ENCODE results near the gene SLC29A1.

The SLC29A1 gene

GRCh38 chr6:44255105-44255808, 31.9 kb downstream of the SLC29A1 start:
- no peak for DNase-seq (ENCODE audit: low read depth in 3 of 3)

GRCh38 chr6:44255871-44256774, 32.7 kb downstream of the SLC29A1 start:
- DNase-seq (ENCODE audit: low read depth in 3 of 3), result no peak

DNA sequence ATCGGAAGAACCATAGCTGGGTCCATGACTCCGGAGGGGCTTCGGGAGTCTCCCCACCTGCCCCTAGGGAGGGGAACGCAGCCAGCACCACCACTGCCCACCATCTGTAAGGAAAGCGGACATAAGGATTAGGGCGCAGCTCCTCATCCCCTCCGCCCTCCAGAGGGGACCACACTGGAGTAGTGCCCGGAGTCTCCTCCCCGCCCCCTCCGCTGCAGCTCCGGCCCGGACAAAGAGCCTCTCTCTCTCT, 33.3 kb downstream of the SLC29A1 start:
- no peak for DNase-seq (ENCODE audit: low read depth in 3 of 3)

GRCh38 chr6:44257025-44257752, 33.8 kb downstream of the SLC29A1 start, which contains the start of gene SLC35B2:
TSS of gene SLC35B2 (minus strand) at chr6:44257528. CDS start at chr6:44257410, 118 bp downstream.
- DNase-seq (ENCODE audit: low read depth in 3 of 3), result peak in 1 of 3 experiments; percentile 61

- DNase-seq (ENCODE audit: low read depth in 3 of 3), result no peak
Observed at GRCh38 chr6:44257753-44258324, 34.4 kb downstream of the SLC29A1 start.

DNA sequence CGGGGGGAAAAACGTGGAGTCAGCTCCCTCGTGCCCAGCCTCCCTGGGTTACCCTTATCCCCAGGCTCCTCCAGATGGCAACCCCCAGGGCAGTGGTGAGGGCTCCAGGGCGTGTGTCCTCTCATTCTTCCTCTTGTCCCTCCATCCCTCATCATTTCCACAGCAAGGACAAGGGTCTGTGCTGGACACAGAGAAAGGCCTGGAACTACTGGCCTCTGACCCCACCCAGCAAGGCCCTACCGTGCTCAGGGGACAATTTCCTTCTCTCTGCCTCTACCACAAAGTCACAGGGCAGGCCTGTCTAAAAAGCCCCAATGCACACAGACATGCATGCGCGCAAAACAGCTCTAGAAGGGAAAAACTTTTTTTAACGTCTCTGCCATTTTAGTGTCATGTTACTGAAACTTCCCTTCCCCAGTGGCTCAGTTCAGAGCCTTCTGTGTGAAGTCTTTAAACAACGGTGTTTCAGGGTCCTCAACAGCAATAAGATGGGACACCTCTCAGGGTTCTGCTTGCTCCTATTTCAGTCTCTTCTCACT, 35.0 kb downstream of the SLC29A1 start:
- no peak for DNase-seq (ENCODE audit: low read depth in 3 of 3)

DNA sequence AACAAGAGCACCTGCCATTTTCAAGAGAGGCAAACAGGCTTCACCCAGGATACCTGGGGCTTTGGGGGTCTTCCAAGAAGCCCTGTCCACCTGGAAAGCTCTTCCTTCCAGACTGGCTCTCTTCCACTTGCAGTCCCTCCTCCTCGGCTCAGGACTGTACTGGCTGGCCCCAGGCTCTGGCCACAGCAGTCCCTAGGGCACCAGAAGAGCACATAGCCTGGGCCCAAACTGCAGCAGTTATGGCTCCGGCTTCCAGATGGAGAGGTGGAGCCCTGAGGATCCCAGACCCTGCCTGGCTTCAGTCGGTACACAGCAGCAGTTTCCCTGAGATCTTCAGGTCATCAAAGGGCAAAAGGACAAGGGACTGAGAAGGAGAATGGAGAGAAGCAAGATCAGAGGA, 35.5 kb downstream of the SLC29A1 start:
- DNase-seq (ENCODE audit: low read depth in 3 of 3), result no peak

- no peak for DNase-seq (ENCODE audit: low read depth in 3 of 3)
Observed at GRCh38 chr6:44260011-44260410, 36.6 kb downstream of the SLC29A1 start.

- DNase-seq (ENCODE audit: low read depth in 3 of 3), result no peak
Observed at GRCh38 chr6:44260451-44261297, 37.3 kb downstream of the SLC29A1 start.

DNA sequence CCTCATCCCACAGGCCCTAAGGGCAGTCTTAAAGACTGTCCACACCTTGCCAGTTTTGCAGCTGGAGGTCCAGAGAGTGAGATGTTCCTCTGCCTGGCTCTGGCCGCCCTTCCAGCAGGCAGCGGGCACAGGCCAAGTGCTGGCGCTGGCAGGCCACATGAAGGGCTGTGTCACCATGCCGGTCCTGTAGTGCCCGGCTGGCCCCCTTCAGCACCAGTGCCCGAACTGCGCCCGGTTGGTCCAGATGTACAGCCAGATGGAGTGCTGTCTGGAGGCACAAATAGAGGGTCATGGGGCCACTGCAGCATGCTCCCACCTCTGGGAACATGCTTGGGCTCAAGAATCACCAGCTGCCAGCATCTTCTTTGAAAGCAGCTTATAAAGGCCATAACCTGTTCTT, 38.2 kb downstream of the SLC29A1 start:
- no peak for DNase-seq (ENCODE audit: low read depth in 3 of 3)

- no peak for DNase-seq (ENCODE audit: low read depth in 3 of 3)
Observed at GRCh38 chr6:44262467-44263353, 39.3 kb downstream of the SLC29A1 start.

- peak in 1 of 3 experiments; percentile 30 for DNase-seq (ENCODE audit: low read depth in 3 of 3)
Observed at GRCh38 chr6:44263354-44264100, 40.1 kb downstream of the SLC29A1 start.

GRCh38 chr6:44264154-44265006, 41.0 kb downstream of the SLC29A1 start:
- DNase-seq (ENCODE audit: low read depth in 3 of 3), result no peak

GRCh38 chr6:44265007-44265721, 41.8 kb downstream of the SLC29A1 start, which contains the start of gene NFKBIE:
TSS of gene NFKBIE (minus strand) at chr6:44265551. CDS start at chr6:44265346, 205 bp downstream.
- peak; percentile 94 to 97 (median 97) for DNase-seq (ENCODE audit: low read depth in 3 of 3)

GRCh38 chr6:44265722-44266233, 42.4 kb downstream of the SLC29A1 start:
- no peak for DNase-seq (ENCODE audit: low read depth in 3 of 3)

DNA sequence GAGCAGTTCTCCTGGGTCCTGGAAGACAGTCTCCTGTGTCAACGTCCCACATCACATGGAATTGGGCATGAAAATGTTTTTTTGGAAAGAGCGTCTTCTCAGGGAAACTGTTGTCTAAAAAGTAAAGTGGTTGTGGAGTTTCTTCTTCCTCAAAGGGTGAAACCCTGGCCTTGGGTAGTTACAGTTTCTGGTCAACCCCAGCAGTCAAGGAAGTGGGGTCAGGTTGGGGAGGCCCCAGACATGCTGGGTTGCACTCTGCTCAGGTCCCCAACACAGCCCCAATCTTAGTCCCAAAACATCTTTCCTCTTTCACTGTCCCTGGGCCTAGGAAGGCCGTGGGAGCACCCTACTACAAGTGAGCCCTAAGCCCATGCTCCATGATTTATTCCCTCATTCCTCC, 43.0 kb downstream of the SLC29A1 start:
- DNase-seq (ENCODE audit: low read depth in 3 of 3), result no peak

DNA sequence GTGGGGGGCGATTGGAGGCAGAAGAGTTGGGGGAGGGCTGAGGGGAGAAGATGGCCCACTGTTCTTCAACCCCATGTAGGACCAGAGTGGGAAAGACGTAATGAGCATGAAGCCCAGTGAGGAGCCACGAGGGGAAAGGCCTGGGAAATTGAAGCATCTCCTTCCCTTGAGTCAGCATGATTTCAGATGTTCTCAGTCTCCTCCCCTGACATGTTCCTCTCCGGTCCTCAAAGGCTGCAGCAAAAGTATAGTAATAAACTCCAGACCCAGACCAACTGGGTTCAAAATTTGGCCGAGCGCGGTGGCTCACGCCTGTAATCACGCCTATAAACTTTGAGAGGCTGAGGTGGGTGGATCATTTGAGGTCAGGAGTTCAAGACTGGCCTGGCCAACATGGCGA, 43.9 kb downstream of the SLC29A1 start:
- DNase-seq (ENCODE audit: low read depth in 3 of 3), result no peak

All from stimulated activated CD4-positive, alpha-beta T cell treated with anti-CD3 and anti-CD28 coated beads, TNF-alpha, amount 100 ng/mL, for 4 hours (primary cell).